Aorta (tissue), 5 donors: ENCODE measurements around the gene MYO6. TPM values are rescaled to one million over a fixed set of nuclear protein-coding genes. Genes with fewer than 3 reads are reported as not detected.

ENCODE experiments used
- ATAC-seq: fragments of 200-7000 bp; cut with Tn5 transposase; one replicate; pipeline ENCODE4 v1.9.1; 2022; ENCODE audit warnings: moderate library complexity; ENCODE audit not compliant: low FRiP score
- DNase-seq, 2 donors: peaks; one replicate each; pipeline ENCODE4 v3.0.0-alpha.2; 2020
- H3K27ac ChIP-seq, 2 donors: one replicate each; pipeline ENCODE4 v1.5.1; 2013; ENCODE audit warnings: low read length in 2 of 2, mild to moderate bottlenecking in 2 of 2, moderate library complexity in 2 of 2, control low read depth in 1 of 2, inconsistent platforms in 1 of 2, low read depth in 1 of 2
- H3K27me3 ChIP-seq, 2 donors: one replicate each; pipeline ENCODE4 v1.6.1; 2013; ENCODE audit warnings: control low read depth in 1 of 2, low read length in 1 of 2, mild to moderate bottlenecking in 1 of 2, moderate library complexity in 1 of 2; ENCODE audit not compliant: insufficient read depth in 2 of 2, control insufficient read depth in 1 of 2
- H3K36me3 ChIP-seq, 2 donors: one replicate each; pipeline ENCODE4 v1.6.1; 2013; ENCODE audit warnings: control low read depth in 1 of 2, low read length in 1 of 2, mild to moderate bottlenecking in 1 of 2; ENCODE audit not compliant: insufficient read depth in 2 of 2, control insufficient read depth in 1 of 2
- H3K4me1 ChIP-seq, 2 donors: one replicate each; pipeline ENCODE4 v1.6.1; 2013; ENCODE audit warnings: low read length in 2 of 2, control low read depth in 1 of 2, mild to moderate bottlenecking in 1 of 2, moderate library complexity in 1 of 2; ENCODE audit not compliant: insufficient read depth in 2 of 2, control insufficient read depth in 1 of 2
- H3K4me3 ChIP-seq, 2 donors: one replicate each; pipeline ENCODE4 v1.5.1; 2013; ENCODE audit warnings: low read length in 2 of 2, control low read depth in 1 of 2, mild to moderate bottlenecking in 1 of 2
- H3K9me3 ChIP-seq: one replicate; pipeline ENCODE4 v1.6.1; 2013; ENCODE audit warnings: mild to moderate bottlenecking, low read length; ENCODE audit not compliant: control insufficient read depth
- WGBS, 2 donors: extraction: QIAGEN DNeasy Blood & Tissue Kit; methylation state at CpG; one replicate each; pipeline ENCODE4 v1.1.7; 2013; 5-methylcytosine and 5-hydroxymethylcytosine counted together
- intact Hi-C, 2 donors: fragments of 100-400 bp; cut with DNase I; formaldehyde crosslinking; loops; one replicate each; pipeline versions ENCODE4 v1.14.2 to v1.15.0; 2022
- polyA plus RNA-seq, 2 donors: library from polyadenylated mRNA; stranded (reverse); fragments of 200-250 nt; gene quantifications; one replicate each; pipeline ENCODE4 v1.2.3, GENCODE V29; 2013
- total RNA-seq, 2 donors: library from RNA; stranded (reverse); fragmentation: NEBNext Ultra II Directional; extraction: Animal tissue kit (Norgen Biotek cat#: 25700); gene quantifications; one replicate each; pipeline ENCODE4 v1.2.1, GENCODE V29; 2021
- donor health status: healthy with polysubstance abuse.
- donor health status: Bipolar disorder and iron deficiency.
- donor health status: DM: no; HTN: no; CAD: no.
- donor health status: DM: no; HTN: no; CAD: no.
- donor health status: DM: yes; HTN: yes; CAD: no.

MYO6 gene
- total and polyA plus RNA-seq, 4 donors: 10.8 to 24.8 (median 18.0) TPM

GRCh38 chr6:75824160-75824559, 75.1 kb downstream of the MYO6 start:
- Histone ChIP-seq H3K27me3 (no peaks in the 10 kb centered on the region), H3K4me3 (no peak overlapping the region), H3K4me1 (no peaks in the 10 kb centered on the region), H3K27ac (no peak overlapping the region), H3K36me3 (no peaks in the 10 kb centered on the region), H3K9me3 (no peaks in the 10 kb centered on the region)
- ATAC-seq: no peak
- DNase-seq: no peak
- intact Hi-C loops: no loop called here

GRCh38 chr6:75827163-75827562, 78.1 kb downstream of the MYO6 start:
- Histone ChIP-seq H3K36me3 (peaks cover 3 to 4% of the 10 kb centered on the region in 2 donors), H3K4me3 (no peak overlapping the region), H3K9me3 (no peaks in the 10 kb centered on the region), H3K27me3 (no peaks in the 10 kb centered on the region), H3K4me1 (no peaks in the 10 kb centered on the region), H3K27ac (no peak overlapping the region)
- ATAC-seq (no peak), DNase-seq (no peak)
- WGBS, 2 donors: 97 to 100% methylated on average over 1 of the region's 1 CpG
- intact Hi-C loops: no loop called here

- Histone ChIP-seq H3K36me3 (peaks cover 3 to 9% of the 10 kb centered on the region in 2 donors), H3K27me3 (no peaks in the 10 kb centered on the region), H3K4me1 (no peaks in the 10 kb centered on the region), H3K27ac (no peak overlapping the region), H3K9me3 (no peaks in the 10 kb centered on the region), H3K4me3 (no peak overlapping the region)
- intact Hi-C loops: no loop called here
- no peak for ATAC-seq
- 86 to 89% methylated on average over 12 of the region's 12 CpGs for WGBS, 2 donors
- DNase-seq: no peak
Measured at GRCh38 chr6:75830959-75831885, 82.2 kb downstream of the MYO6 start.

GRCh38 chr6:75834447-75834846, 85.4 kb downstream of the MYO6 start:
- intact Hi-C loops: no loop called here
- Histone ChIP-seq H3K36me3 (peaks cover 3 to 9% of the 10 kb centered on the region in 2 donors), H3K9me3 (no peaks in the 10 kb centered on the region), H3K4me1 (no peaks in the 10 kb centered on the region), H3K4me3 (no peak overlapping the region), H3K27ac (no peak overlapping the region), H3K27me3 (no peaks in the 10 kb centered on the region)
- DNase-seq (no peak), ATAC-seq (no peak)

GRCh38 chr6:75842191-75842590, 93.2 kb downstream of the MYO6 start:
- 78 to 84% methylated on average over 4 of the region's 4 CpGs for WGBS, 2 donors
- no peaks in the 10 kb centered on the region for H3K27me3 ChIP-seq
- H3K9me3 ChIP-seq: no peaks in the 10 kb centered on the region
- DNase-seq: no peak
- intact Hi-C loops: no loop called here
- no peak overlapping the region for H3K4me3 ChIP-seq
- no peaks in the 10 kb centered on the region for H3K4me1 ChIP-seq
- H3K27ac ChIP-seq: no peak overlapping the region
- no peaks in the 10 kb centered on the region for H3K36me3 ChIP-seq
- no peak for ATAC-seq

- Histone ChIP-seq H3K4me1 (no peaks in the 10 kb centered on the region), H3K4me3 (no peak overlapping the region), H3K9me3 (no peaks in the 10 kb centered on the region), H3K36me3 (no peaks in the 10 kb centered on the region), H3K27ac (no peak overlapping the region), H3K27me3 (no peaks in the 10 kb centered on the region)
- ATAC-seq: no peak
- intact Hi-C loops: no loop called here
- WGBS, 2 donors: 89 to 94% methylated on average over 2 of the region's 2 CpGs
- DNase-seq: no peak
Measured at GRCh38 chr6:75842732-75843131, 93.7 kb downstream of the MYO6 start.

- H3K27ac ChIP-seq: no peak overlapping the region
- intact Hi-C loops: no loop called here
- 50 to 53% methylated on average over 2 of the region's 2 CpGs for WGBS, 2 donors
Measured at GRCh38 chr6:75843396-75843795, 94.4 kb downstream of the MYO6 start.

GRCh38 chr6:75848274-75848673, 99.2 kb downstream of the MYO6 start:
- Histone ChIP-seq H3K4me3 (no peak overlapping the region), H3K36me3 (no peaks in the 10 kb centered on the region), H3K27ac (no peak overlapping the region), H3K27me3 (no peaks in the 10 kb centered on the region), H3K9me3 (no peaks in the 10 kb centered on the region), H3K4me1 (peaks cover 2 to 5% of the 10 kb centered on the region in 2 donors)
- intact Hi-C loops: no loop called here
- WGBS, 2 donors: 96 to 97% methylated on average over 4 of the region's 4 CpGs
- ATAC-seq: no peak
- DNase-seq: no peak

More at GRCh38 chr6:75843396-75843795, 94.4 kb downstream of the MYO6 start:
- Histone ChIP-seq H3K27me3 (no peaks in the 10 kb centered on the region), H3K9me3 (no peaks in the 10 kb centered on the region), H3K4me1 (no peaks in the 10 kb centered on the region), H3K36me3 (no peaks in the 10 kb centered on the region), H3K4me3 (no peak overlapping the region)
- no peak for DNase-seq
- no peak for ATAC-seq
